Measurements from ENCODE around the gene TGIF2LY.
"Not testable (repeated sequence)": the region's sequence is repeated elsewhere in the genome, so short reads cannot be mapped to it uniquely, and the experiment has no call there.

Gene TGIF2LY

DNA sequence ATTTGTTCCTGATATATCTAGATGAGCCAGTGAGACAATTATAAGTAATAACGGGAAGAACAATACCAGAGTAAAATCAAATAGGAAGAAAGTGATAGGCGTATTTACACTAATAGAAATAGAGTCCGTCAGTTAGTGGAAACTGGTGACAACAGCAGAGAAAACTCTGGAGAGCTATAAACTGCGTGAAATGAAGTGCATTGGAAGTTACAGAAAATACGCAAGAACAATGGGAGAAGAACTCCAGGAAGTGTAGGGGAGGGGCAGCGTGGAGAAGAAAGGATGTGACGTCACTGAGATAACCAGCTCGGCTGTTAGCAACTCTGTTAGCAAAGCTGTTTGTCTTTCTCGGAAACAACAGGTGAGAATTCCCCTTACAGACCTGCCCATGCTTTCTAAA, at the start of gene TGIF2LY:
TSS of gene TGIF2LY (plus strand) at position 301 of the 400 bp plus-strand sequence. CDS start 178 bp downstream, outside the sequence.
- DNase-seq: not testable (repeated sequence)

Measured in NCI-H446 (cell line).